ENCODE data around the gene IREB2.
"Not testable (repeated sequence)": the region's sequence is repeated elsewhere in the genome, so short reads cannot be mapped to it uniquely, and the experiment has no call there.

Gene IREB2

DNA sequence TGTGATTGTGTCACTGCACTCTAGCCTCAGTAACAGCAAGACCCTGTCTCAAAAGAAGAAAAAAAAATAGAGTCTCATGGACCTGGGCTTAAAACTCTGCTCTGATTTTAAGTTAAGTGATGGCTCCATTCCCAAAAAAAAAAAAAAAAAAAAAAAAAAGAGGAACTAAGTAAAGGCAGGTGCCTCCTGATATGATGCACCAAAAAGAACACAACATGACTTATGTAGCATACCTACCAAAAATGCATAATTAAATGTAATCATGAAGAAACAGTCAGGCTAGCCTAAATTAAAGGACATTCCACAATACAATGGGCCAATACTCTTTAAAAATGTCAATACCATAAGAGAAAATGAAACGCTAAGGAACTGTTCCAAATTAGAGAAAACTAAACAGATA lies 5.4 kb upstream of the IREB2 start:
- TF ChIP-seq, protein P1, sequence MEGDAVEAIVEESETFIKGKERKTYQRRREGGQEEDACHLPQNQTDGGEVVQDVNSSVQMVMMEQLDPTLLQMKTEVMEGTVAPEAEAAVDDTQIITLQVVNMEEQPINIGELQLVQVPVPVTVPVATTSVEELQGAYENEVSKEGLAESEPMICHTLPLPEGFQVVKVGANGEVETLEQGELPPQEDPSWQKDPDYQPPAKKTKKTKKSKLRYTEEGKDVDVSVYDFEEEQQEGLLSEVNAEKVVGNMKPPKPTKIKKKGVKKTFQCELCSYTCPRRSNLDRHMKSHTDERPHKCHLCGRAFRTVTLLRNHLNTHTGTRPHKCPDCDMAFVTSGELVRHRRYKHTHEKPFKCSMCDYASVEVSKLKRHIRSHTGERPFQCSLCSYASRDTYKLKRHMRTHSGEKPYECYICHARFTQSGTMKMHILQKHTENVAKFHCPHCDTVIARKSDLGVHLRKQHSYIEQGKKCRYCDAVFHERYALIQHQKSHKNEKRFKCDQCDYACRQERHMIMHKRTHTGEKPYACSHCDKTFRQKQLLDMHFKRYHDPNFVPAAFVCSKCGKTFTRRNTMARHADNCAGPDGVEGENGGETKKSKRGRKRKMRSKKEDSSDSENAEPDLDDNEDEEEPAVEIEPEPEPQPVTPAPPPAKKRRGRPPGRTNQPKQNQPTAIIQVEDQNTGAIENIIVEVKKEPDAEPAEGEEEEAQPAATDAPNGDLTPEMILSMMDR (IDR thresholded peaks at IDR 0.05; ENCODE audit: low read depth, low read length), result no peak

DNA sequence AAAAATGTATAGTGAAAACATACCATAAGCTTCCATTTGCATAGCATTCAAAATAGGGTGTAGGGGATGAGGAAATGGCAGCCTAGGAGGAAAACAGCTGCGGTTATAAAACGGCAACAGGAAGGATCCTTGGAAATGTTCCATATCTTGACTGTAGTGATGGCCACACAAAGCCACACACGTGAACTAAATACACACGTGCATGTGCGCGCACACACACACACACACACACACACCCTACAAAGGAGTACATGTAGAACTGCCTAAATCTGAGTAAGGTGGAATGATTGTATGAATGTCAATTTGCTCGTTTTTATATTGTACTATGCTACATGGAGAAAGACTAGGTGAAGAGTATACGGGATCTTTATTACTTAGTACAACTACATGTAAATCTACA lies 3.9 kb upstream of the IREB2 start:
- DNase-seq (ENCODE audit: extremely low read depth, low read depth), result no peak
- TF ChIP-seq, protein P1 (IDR thresholded peaks at IDR 0.05; ENCODE audit: low read depth, low read length), result no peak

More for the DNA sequence above, 5.4 kb upstream of the IREB2 start:
- no peak for DNase-seq (ENCODE audit: extremely low read depth, low read depth)

DNA sequence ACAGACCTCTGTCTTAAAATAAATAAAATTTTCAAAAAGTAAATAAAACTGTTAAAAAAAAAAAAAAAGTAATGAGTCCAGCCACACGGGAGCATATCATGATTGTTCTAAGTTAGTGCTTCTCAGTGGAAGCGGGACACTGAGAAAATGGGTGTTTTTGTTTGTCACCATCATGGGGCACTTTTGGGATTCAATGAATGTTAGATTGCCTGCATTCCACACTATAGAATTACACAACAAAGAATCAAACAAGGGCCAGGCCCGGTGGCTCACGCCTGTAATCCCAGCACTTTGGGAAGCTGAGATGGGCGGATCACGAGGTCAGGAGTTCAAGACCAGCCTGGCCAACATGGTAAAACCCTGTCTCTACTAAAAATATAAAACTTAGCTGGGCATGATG lies 3.3 kb upstream of the IREB2 start:
- not testable (repeated sequence) for DNase-seq (ENCODE audit: extremely low read depth, low read depth)

DNA sequence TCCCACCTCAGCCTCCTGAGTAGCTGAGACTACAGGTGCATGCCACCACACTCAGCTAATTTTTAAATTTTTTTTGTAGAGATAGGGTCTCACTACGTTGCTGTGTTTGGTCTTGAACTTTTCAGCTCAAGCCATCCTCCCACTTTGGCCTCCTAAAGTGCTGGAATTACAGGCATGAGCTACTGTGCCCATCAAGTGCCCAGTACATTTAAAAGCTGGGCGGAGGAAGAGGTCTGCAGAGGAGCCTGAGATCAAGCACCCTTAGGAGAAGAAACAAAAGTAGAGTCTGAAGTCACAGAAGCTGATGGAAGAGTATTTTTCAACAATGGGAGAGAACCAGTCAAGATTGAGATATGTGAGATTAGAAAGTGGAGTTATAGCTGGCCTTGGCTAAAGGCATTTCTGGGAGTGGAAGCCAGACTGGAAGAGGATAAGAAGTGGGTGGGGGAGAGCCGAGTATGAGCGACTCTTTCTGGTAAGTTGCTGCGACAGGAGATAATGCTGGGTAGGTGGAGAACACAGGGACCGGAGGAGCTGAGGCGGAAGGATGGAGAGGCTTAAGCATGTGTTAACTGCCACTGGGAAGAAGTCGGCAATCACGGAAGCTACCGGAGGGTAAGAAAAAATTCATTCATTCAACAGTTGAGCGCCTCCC lies 782 bp upstream of the IREB2 start:
- no peak for DNase-seq (ENCODE audit: extremely low read depth, low read depth)
- TF ChIP-seq, protein P1 (IDR thresholded peaks at IDR 0.05; ENCODE audit: low read depth, low read length), result no peak

DNA sequence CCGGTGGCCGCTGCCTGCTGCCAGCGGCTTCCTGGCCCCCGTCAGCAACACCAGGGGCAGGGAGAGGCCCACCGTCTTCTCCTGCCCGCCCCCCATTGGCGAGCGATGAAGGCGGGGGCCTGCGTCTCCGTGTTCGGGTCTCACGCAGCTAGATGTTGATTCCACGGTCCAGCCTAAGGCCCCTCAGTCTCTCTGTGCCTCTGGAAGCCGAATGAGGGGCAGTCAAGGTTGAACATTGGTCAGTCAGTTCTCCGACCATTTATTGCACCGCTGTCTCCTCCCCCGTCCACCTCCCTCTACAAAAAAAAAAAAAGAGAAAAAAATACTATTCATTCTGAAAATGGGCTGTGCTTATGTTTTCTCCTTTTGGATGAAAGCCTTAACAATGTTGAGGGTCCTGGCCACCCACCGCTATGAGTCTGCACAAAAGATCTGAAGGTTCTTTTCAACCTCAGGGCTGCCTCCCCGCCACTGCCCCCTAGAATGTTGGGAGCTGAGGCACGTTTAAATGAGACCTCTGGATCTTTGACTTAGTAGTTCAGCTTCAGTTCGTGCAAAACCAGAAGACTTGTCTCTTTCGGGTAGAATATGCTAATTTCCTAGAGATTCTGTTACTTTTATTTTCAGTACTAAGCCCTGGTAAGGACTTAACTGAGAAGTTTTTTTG lies 736 bp downstream of the IREB2 start:
- no peak for DNase-seq (ENCODE audit: extremely low read depth, low read depth)
- TF ChIP-seq, protein P1 (IDR thresholded peaks at IDR 0.05; ENCODE audit: low read depth, low read length), result peak; percentile 41

DNA sequence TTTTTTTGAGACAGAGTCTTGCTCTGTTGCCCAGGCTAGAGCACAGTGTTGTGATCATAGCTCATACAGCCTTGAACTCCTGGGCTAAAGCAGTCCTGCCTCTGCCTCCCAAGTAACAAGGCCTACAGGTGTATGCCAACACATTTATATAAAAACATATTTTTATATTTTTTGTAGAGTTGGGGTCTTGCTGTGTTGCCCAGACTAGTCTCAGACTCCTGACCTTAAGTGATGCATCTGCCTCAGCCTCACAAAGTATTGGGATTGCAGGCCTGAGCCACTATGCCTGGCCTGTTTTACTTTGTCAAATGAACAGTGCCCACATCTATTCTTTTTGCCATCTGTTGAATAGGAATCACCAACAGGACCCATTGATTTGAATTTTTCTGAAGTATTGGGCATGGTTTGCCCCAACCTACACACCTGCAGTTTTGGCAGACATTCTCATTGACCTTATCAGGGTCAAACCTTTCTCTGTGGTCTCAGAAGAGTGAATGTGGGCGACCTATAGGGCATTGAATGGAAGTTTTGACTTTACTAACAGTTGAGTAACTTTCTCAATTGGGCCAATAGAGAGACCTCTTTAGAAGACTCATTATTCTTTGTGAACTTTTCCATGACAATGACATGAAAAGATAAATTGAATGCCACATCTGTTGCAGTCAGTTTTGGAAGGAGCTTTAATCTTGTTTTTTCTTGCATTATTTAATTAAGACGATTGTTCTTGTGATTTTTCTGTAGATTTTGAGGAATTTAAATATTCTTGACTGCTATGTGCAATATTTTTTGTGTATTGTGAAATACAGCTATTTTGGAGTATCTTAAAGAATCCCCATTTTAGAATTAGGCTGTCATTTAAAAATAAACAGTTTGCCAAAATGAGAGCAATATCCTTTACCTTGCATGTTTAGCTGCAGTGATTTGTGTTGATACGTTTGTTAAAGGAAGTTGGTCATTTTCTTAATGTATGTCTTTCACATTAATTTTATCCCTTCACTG lies 2.7 kb downstream of the IREB2 start:
- DNase-seq (ENCODE audit: extremely low read depth, low read depth), result no peak
- TF ChIP-seq, protein P1 (IDR thresholded peaks at IDR 0.05; ENCODE audit: low read depth, low read length), result no peak

DNA sequence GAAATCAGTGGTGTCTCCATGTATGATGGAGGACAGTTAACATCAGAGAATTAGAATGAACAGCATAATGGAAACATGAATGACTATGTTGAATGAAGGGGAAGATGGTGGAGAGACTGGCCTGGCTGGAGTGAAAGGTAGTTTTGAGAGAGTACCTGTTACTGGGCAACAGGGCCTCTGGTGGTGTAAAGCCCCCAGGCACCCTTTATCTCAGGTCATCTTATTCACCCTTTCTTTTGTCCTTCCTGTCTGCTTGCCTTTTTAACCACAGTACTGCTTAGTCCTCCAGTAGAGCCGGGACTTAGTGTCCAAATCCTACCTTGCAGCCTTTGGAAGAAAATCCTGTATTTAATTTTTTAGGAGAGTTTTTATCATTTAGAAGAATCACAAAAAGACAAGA lies 6.2 kb downstream of the IREB2 start:
- no peak for DNase-seq (ENCODE audit: extremely low read depth, low read depth)
- TF ChIP-seq, protein P1 (IDR thresholded peaks at IDR 0.05; ENCODE audit: low read depth, low read length), result no peak
